ENCODE measurements around the gene PCSK6. TPM values are rescaled to one million over a fixed set of nuclear protein-coding genes. Genes with fewer than 3 reads are reported as not detected.
A peak's percentile ranks its signal among the peaks of the same experiment; 100 is the strongest.

The PCSK6 gene
- total RNA-seq, 2 experiments from 2014 or later: 1.4 to 2.1 TPM

DNA sequence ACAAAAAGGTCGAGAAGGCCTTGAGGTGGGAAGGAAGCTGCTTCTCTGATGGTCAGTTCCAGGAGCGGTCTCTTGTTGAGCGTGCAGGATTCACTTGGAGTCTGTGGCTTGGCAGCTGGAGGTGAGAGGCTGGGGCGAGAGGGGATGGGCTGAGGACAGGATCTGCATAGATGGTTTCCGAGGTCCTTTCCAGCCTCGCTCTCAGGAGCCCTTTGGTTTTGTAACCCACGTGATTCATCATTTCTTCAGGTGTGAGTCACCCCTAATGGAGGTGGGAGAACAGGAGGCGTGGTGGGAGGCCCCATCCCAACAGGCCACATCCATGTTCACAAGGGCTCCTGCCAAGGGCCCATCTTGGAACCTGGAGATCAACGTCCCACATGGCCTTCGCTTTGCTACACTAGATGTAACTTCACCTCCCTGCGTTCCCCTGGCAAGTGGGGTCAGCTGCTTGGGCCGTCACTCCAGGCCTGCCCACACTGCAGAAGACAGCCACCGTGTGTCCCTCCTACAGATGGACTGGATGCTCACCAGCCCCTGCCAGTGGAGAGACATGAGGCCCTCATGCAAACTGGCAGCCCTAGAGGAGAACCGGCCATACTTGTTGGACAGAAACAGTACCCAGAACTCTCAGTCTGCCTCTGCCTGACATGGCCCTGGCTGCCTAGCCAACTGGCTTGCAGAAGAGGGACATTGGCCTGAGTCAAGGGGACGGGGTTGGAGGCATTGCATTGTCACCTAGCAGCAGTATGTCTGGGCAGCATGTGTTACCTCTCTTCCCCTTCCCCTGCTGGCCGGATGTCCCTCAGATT is 1.6 kb upstream of the PCSK6 start:
- Mint-ChIP-seq H3K27me3 (peaks cover 50% of the 10 kb centered on the region), H3K9me3 (no peaks in the 10 kb centered on the region), H3K4me1 (no peaks in the 10 kb centered on the region), H3K36me3 (no peaks in the 10 kb centered on the region), H3K27ac (no peak overlapping the region), H3K4me3 (no peak overlapping the region)
- ATAC-seq (ENCODE audit: low read depth): no peak
- POLR2A ChIA-PET: no interaction called here
- no peak for DNase-seq

DNA sequence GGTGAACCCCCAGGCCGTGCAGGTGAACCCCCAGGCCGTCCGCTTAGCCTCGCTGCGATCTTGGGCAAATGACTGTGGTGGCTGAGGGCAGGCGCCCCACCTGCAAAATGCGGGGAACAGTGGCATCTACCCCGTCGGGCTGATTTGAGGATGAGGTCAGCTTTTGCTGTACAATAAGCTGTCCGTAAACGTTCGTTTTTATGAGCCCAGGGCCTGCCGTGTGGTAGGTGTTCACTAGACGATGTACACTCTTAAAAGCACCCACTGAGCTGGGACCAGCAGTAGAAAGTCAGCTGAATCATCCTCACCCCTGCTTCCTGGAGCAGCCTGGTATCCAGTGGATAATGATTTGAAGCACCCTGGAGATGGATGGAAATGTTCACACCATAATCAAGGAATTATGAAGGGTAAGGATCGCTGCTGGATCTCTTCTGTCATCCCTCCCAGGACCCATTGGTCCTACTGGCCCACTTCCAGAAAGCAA is 943 bp upstream of the PCSK6 start:
- H3K36me3 Mint-ChIP-seq: no peaks in the 10 kb centered on the region
- peak overlapping the region; percentile 46 for H3K4me3 Mint-ChIP-seq
- DNase-seq: no peak
- H3K9me3 Mint-ChIP-seq: no peaks in the 10 kb centered on the region
- H3K4me1 Mint-ChIP-seq: no peaks in the 10 kb centered on the region
- H3K27me3 Mint-ChIP-seq: peaks cover 54% of the 10 kb centered on the region
- ATAC-seq (ENCODE audit: low read depth): no peak
- POLR2A ChIA-PET: no interaction called here
- H3K27ac Mint-ChIP-seq: no peak overlapping the region

DNA sequence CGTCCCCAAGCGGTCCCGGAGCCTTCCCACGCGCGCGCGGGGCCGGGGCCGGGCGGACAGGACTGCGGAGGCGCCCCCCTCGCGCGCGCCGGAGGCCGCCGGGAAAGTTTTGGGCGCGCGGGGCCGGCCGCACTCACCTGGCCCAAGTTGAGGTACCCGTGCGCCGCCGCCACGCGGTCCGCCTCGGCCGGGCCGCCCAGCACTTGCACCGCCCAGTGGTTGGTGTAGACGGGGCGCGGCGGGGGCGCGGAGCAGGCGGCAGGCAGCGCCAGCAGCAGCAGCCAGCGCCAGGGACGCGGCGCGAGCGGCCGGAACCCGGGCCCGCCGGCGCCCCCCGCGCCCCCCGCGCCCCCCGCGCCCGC is 289 bp downstream of the PCSK6 start:
- no peaks in the 10 kb centered on the region for H3K36me3 Mint-ChIP-seq
- peaks cover 47% of the 10 kb centered on the region for H3K27me3 Mint-ChIP-seq
- no peaks in the 10 kb centered on the region for H3K4me1 Mint-ChIP-seq
- DNase-seq: peak; percentile 54
- no peak overlapping the region for H3K4me3 Mint-ChIP-seq
- ATAC-seq (ENCODE audit: low read depth): peak; percentile 57
- POLR2A ChIA-PET: no interaction called here
- no peak overlapping the region for H3K27ac Mint-ChIP-seq
- H3K9me3 Mint-ChIP-seq: no peaks in the 10 kb centered on the region

DNA sequence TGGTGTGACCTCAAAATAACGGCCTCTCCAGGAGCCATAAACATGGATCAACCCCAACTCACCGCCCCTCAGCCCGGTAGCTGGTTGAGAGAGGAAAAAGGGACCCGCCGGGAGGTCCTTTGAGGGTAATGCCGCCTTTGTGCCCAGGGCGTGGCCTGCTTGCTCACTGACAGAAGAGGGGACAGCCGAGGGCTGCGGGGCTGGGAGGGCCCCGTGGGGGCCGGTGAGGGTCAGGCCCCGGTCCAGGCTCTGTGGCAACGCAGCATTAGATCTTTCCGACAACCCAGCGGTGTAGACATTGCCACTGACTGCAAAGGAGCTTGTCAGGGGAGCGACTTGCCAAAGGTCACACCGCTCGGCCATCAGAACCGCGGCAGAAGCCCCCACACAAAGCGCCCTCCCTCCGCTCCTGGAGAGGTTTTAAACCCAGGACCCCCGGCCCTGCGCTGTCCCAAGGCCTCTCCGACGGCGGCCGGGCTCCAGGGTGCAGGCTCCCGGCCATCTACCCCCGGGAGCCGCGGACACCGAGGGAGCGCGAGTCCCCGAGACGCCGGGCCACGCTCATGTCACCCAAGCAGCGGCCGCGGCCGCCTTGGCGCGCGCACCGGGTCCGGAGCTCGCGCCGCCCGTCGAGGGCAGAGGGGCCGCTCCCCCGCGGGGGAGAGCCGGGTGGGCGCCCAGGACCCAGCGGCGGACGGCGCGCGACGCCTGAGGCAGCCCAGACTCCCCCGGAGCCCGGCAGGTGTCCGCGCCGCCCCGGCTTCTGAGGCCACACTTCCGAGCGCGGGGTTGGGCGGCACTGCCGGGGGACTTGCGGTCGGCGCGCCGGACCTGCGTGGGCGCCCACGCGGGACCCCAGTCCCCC is 975 bp downstream of the PCSK6 start:
- Mint-ChIP-seq H3K4me1 (no peaks in the 10 kb centered on the region), H3K36me3 (no peaks in the 10 kb centered on the region), H3K9me3 (no peaks in the 10 kb centered on the region), H3K27me3 (peaks cover 43% of the 10 kb centered on the region), H3K4me3 (no peak overlapping the region), H3K27ac (no peak overlapping the region)
- no peak for DNase-seq
- no peak for ATAC-seq (ENCODE audit: low read depth)
- POLR2A ChIA-PET: no interaction called here

DNA sequence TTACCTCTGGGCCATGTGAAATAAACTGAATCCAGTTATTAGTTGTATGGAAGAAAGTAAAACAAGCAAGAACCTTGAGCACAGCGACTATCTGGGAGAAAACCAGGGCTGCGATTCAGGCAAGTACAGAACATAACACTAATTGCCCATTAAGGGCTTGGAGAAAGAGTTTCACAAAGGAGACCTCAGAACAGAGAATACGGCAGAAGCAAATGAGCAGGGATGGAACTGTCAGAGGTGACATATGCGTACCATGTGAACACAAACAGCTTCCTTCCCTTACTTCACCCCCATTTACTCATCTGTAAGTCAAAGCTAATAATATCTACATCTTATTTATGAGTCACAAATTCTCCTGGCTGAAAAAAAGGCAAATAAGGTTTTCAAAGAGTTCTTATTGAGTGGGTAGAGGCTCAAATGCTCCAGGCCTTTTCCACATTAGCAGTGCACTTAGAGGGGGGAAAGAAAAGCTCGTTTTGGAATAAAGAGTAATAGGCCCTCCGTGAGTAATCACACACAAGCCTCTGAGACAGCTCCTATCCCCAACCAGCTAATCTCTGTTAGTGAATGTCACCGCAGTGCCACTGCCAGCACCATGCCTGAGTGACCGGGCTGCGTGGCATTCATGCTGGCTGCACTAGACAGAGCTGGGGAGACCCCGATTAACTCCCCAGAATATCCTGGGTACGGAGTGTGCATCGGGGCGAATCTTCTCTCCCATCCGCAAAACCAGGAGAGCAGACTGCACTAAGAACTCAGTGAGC is 2.6 kb downstream of the PCSK6 start:
- no peaks in the 10 kb centered on the region for H3K4me1 Mint-ChIP-seq
- DNase-seq (no peak), ATAC-seq (ENCODE audit: low read depth) (no peak)
- POLR2A ChIA-PET: interaction anchor here (1.0 kb wide), 1 partner anchor 197 kb away, joined by 3 read pairs; no protein-coding TSS in a partner anchor
- peaks cover 41% of the 10 kb centered on the region for H3K27me3 Mint-ChIP-seq
- H3K9me3 Mint-ChIP-seq: no peaks in the 10 kb centered on the region
- H3K36me3 Mint-ChIP-seq: no peaks in the 10 kb centered on the region
- no peak overlapping the region for H3K27ac Mint-ChIP-seq
- no peak overlapping the region for H3K4me3 Mint-ChIP-seq

DNA sequence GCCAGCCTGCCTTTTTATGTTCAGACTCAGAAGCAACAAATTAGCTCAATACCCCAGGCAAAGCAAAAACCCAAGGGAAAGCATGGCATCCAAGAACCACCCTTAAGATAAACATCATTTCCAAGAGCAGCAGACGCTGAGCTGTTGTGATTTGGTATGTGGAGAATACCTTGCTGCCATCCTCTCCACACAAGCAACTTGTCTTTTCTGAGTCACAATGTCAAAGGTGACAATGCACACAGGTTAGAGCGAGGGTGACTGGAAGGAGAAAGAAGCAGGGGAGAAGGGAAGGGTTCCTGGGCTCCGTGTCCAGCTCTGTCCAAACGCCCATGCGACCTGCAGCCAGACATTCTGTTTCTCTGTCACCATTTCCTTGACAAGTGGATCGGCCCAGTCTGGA is 6.0 kb downstream of the PCSK6 start:
- peaks cover 30% of the 10 kb centered on the region for H3K27me3 Mint-ChIP-seq
- H3K4me1 Mint-ChIP-seq: no peaks in the 10 kb centered on the region
- DNase-seq: no peak
- H3K27ac Mint-ChIP-seq: no peak overlapping the region
- no peak for ATAC-seq (ENCODE audit: low read depth)
- POLR2A ChIA-PET: no interaction called here
- H3K4me3 Mint-ChIP-seq: no peak overlapping the region
- H3K9me3 Mint-ChIP-seq: no peaks in the 10 kb centered on the region
- no peaks in the 10 kb centered on the region for H3K36me3 Mint-ChIP-seq

DNA sequence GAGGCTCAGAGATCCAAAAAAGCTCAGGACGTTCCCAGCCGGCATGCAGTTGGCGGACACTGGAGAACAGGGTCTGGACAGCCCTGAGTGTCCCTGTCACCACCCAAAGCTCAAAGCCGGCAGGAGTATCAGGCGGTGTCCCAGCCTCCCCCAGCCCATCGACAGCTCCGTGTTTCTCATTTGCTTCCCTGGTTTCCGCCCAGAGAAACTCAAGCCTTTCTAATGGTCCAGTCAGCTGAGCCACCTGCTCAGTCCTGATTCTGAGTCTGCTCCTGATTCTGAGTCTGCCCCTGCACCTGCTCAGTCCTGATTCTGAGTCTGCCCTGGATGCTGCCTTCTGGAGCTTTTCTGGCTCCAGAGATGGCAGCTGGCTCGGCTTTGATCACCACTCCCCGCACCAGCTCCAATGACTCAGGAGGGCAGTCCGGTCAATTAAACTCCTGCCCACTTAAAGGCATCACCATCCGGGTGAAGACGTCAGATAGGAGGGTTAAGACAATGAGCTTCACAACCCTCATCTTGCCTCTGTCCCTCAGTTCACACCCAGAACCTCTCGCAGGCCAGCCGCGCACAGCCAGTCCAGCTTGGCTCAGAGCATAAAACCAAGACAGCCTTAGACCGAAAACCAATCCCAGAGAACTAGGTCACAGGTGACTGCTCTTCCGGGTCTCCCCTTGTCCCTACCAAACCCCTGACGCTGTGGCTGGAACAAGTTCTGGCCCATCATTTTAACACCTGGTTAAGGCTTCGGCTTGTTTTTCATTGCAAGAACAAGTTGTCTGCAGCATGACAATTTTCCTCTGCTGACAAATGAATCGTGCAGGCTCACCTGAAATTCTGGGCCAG is 6.8 kb downstream of the PCSK6 start:
- Mint-ChIP-seq H3K27me3 (peaks cover 24% of the 10 kb centered on the region), H3K4me3 (no peak overlapping the region), H3K9me3 (no peaks in the 10 kb centered on the region), H3K36me3 (no peaks in the 10 kb centered on the region), H3K27ac (no peak overlapping the region), H3K4me1 (no peaks in the 10 kb centered on the region)
- POLR2A ChIA-PET: no interaction called here
- ATAC-seq (ENCODE audit: low read depth): no peak
- no peak for DNase-seq

DNA sequence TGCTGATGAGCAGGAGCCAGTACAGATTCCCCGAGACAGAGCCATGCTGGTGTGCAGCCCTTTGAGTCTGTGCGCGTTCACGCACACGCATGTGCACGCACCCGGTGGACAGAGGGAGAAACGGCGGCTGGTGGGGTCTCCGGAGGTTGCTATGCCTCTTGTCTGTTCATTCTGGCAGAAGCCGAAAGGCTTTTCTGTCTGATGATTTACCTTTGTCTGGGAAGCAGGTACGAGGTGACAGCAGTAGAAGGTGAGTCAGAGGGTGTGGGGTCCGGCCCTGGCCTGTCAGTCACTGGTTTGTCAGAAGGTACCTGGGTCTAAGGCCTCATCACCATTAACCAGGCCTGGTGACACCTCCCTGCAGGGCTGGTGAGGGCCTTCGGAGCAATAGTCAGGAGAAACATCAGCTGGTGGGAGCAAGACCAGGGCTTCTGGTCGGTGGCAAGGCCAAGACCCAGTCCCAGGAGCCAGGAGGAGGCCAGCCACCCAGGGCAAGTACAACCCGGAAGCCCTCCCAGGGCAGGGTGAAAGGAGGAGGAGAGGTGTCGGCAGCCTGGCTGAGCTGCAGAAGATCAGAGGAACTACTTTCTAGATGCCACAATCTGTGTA is 7.5 kb downstream of the PCSK6 start:
- no peak overlapping the region for H3K27ac Mint-ChIP-seq
- no peak overlapping the region for H3K4me3 Mint-ChIP-seq
- H3K27me3 Mint-ChIP-seq: peaks cover 18% of the 10 kb centered on the region
- POLR2A ChIA-PET: no interaction called here
- no peaks in the 10 kb centered on the region for H3K9me3 Mint-ChIP-seq
- H3K4me1 Mint-ChIP-seq: no peaks in the 10 kb centered on the region
- ATAC-seq (ENCODE audit: low read depth): no peak
- no peaks in the 10 kb centered on the region for H3K36me3 Mint-ChIP-seq
- no peak for DNase-seq

DNA sequence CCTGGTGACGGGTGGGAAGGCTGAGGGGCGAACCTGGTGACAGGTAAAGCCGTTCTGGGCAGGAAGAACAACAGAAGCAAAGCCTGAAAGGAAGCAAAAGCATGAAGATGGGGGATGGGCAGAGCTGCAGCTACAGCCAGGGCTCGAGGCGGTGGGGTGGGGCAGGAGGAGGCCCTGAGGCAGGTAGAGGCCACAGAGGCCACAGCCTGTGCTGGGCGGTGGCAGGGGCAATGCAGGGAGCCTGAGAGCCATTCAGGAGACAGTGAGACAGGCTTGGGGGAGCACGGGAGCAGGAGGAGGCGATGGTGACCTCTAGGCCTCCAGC is 8.2 kb downstream of the PCSK6 start:
- Mint-ChIP-seq H3K4me3 (no peak overlapping the region), H3K27me3 (peaks cover 12% of the 10 kb centered on the region), H3K9me3 (no peaks in the 10 kb centered on the region), H3K36me3 (no peaks in the 10 kb centered on the region), H3K4me1 (no peaks in the 10 kb centered on the region), H3K27ac (no peak overlapping the region)
- POLR2A ChIA-PET: no interaction called here
- ATAC-seq (ENCODE audit: low read depth) (no peak), DNase-seq (no peak)

DNA sequence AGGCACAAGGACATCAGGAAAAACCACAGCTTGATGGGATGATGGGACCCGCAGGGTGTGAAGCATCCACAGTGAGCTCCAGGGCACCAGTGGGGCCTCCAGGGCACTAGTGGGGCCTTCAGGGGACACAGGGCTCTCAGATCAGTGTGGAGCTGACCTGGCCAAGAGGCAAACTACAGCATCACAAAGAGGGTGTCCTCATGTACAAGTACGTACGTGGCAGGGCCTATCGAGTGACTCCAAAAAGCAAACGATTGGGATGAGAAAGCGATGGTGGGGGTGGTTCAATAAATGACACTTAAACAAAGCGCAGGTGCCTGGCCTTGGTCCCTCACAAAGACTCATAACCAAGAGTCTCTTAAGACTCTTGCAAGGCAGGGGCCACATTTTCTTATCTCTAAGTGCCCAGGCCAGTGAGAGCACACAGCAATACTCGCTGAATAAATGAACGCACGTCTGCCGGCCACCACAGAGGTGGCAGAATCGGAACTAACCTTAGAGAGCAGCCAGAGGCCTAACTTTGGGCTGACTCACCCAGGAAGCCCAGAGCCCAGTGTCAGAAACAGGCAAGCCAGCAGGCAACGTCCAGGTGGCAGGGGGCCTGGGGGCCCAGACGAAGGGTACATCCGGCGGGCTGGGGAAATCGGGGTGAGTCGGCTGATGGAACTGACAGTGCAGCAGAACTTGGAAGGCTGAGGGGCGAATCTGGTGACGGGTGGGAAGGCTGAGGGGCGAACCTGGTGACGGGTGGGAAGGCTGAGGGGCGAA is 8.7 kb downstream of the PCSK6 start:
- peaks cover 7% of the 10 kb centered on the region for H3K27me3 Mint-ChIP-seq
- POLR2A ChIA-PET: no interaction called here
- DNase-seq (no peak), ATAC-seq (ENCODE audit: low read depth) (no peak)
- H3K4me1 Mint-ChIP-seq: no peaks in the 10 kb centered on the region
- H3K4me3 Mint-ChIP-seq: no peak overlapping the region
- H3K36me3 Mint-ChIP-seq: no peaks in the 10 kb centered on the region
- no peaks in the 10 kb centered on the region for H3K9me3 Mint-ChIP-seq
- H3K27ac Mint-ChIP-seq: no peak overlapping the region

DNA sequence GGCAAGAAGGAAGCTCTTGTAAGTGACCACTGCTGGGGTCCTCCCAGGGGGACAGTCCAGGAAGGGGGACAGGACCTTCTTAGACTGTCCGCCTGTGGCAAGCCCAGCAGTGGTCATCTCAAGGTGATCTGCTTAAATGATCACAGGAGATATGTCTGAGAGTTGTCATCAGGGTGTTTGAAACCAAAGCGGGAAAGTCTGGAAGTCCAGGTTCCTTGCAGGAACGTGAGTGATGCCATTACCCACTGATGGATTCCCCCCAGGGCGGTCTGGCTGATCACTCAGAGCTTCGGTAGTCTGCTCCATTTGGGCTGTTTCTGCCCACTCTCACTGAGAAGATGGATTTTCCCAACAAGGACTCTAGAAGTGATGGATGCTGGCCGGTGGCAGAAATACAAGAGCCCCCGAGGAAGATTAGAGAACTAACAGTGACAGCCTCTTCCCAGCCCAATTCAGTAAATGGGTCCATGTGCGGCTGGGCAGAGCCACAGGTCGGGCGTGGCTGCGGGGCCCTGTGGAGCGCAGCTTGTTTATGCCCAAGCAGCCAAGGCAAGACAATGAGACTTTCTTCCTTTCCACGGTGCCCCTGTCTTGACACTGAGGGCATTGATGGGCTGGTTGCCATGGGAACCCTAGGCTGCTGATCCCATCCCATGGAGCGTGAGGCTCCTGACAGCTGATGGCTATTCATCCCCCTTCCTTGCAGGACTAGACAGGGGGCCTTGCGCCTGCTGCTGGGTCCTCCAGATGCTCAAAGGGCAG is 9.5 kb downstream of the PCSK6 start:
- no peaks in the 10 kb centered on the region for H3K36me3 Mint-ChIP-seq
- POLR2A ChIA-PET: no interaction called here
- DNase-seq: no peak
- ATAC-seq (ENCODE audit: low read depth): no peak
- H3K27ac Mint-ChIP-seq: no peak overlapping the region
- H3K9me3 Mint-ChIP-seq: no peaks in the 10 kb centered on the region
- peaks cover 3% of the 10 kb centered on the region for H3K27me3 Mint-ChIP-seq
- no peaks in the 10 kb centered on the region for H3K4me1 Mint-ChIP-seq
- no peak overlapping the region for H3K4me3 Mint-ChIP-seq
